ENCODE data around the gene ZCCHC10.
"Not testable (repeated sequence)": the region's sequence is repeated elsewhere in the genome, so short reads cannot be mapped to it uniquely, and the experiment has no call there.

The ZCCHC10 gene

GRCh38 chr5:132972436-132972828 lies 53.9 kb downstream of the ZCCHC10 start:
- not testable (repeated sequence) for H3K4me1 Mint-ChIP-seq (ENCODE audit: low read depth); H3K27ac Mint-ChIP-seq; H3K27me3 Mint-ChIP-seq (ENCODE audit: low read depth); H3K36me3 Mint-ChIP-seq (ENCODE audit: low read depth); H3K4me3 Mint-ChIP-seq; H3K9me3 Mint-ChIP-seq

DNA sequence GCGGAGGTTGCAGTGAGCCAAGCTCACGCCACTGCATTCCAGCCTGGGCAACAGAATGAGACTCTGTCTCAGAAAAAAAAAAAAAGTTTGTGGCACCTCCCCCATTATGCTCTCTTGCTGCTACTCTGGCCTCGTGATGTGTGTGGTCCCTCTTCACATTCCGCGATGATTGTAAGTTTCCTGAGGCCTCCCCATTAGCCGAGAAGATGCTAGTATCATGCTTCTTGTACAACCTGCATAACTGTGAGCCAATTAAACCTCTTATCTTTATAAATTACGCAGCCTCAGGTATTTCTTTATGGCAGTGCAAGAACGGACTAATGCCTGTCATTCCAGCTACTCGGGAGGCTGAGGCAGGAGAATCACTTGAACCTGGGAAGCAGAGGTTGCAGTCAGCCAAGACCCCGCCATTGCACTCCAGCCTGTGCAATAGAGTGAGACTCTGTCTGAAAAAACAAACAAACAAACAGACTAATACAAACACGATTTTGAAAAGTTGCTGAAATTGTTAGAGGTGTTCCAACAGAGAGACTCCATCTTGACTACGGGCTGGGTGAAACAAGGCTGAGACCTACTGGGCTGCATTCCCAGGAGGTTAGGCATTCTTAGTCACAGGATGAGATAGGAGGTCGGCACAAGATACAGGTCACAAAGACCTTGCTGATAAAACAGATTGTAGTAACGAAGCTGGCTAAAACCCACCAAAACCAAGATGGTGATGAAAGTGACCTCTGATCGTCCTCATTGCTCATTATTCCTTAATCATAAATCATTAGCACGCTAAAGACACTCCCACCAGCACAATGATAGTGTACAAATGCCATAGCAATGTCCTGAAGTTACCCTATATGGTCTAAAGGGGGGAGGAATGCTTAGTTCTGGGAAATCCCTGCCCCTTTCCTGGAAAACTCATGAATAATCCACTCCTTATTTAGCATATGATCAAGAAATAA lies 54.6 kb downstream of the ZCCHC10 start:
- Mint-ChIP-seq H3K4me1 (ENCODE audit: low read depth) (no peaks in the 10 kb centered on the region), H3K4me3 (no peak overlapping the region), H3K27ac (no peak overlapping the region), H3K36me3 (ENCODE audit: low read depth) (no peaks in the 10 kb centered on the region), H3K27me3 (ENCODE audit: low read depth) (peaks cover 5% of the 10 kb centered on the region), H3K9me3 (peaks cover under 1% of the 10 kb centered on the region)

GRCh38 chr5:132965120-132965519 lies 61.2 kb downstream of the ZCCHC10 start:
- Mint-ChIP-seq H3K4me1 (ENCODE audit: low read depth) (peaks cover 12% of the 10 kb centered on the region), H3K4me3 (no peak overlapping the region)

GRCh38 chr5:132963171-132964104 lies 62.9 kb downstream of the ZCCHC10 start, which contains the start of gene AFF4:
AFF4 (minus strand) TSS chr5:132963634; CDS start chr5:132937189, 26,445 bp downstream.
- peak within 1 kb of the TSS; percentile 96 for H3K4me3 Mint-ChIP-seq
- H3K4me1 Mint-ChIP-seq (ENCODE audit: low read depth): peaks cover 14% of the 10 kb centered on the region

More at GRCh38 chr5:132965120-132965519, 61.2 kb downstream of the ZCCHC10 start:
- H3K27me3 Mint-ChIP-seq (ENCODE audit: low read depth): no peaks in the 10 kb centered on the region
- H3K36me3 Mint-ChIP-seq (ENCODE audit: low read depth): peaks cover 7% of the 10 kb centered on the region
- no peaks in the 10 kb centered on the region for H3K9me3 Mint-ChIP-seq
- H3K27ac Mint-ChIP-seq: no peak overlapping the region

GRCh38 chr5:132962429-132963021 lies 63.8 kb downstream of the ZCCHC10 start:
- H3K4me3 Mint-ChIP-seq: peak overlapping the region; percentile 96
- H3K27ac Mint-ChIP-seq: peak overlapping the region; percentile 98
- no peaks in the 10 kb centered on the region for H3K9me3 Mint-ChIP-seq
- no peaks in the 10 kb centered on the region for H3K27me3 Mint-ChIP-seq (ENCODE audit: low read depth)
- peaks cover 14% of the 10 kb centered on the region for H3K4me1 Mint-ChIP-seq (ENCODE audit: low read depth)
- peaks cover 11% of the 10 kb centered on the region for H3K36me3 Mint-ChIP-seq (ENCODE audit: low read depth)

More at GRCh38 chr5:132963171-132964104, 62.9 kb downstream of the ZCCHC10 start, which contains the start of gene AFF4:
- peak within 1 kb of the TSS; percentile 98 for H3K27ac Mint-ChIP-seq
- H3K9me3 Mint-ChIP-seq: no peaks in the 10 kb centered on the region
- no peaks in the 10 kb centered on the region for H3K27me3 Mint-ChIP-seq (ENCODE audit: low read depth)
- H3K36me3 Mint-ChIP-seq (ENCODE audit: low read depth): peaks cover 11% of the 10 kb centered on the region

GRCh38 chr5:132961887-132962286 lies 64.5 kb downstream of the ZCCHC10 start:
- Mint-ChIP-seq H3K27me3 (ENCODE audit: low read depth) (no peaks in the 10 kb centered on the region), H3K4me3 (peak overlapping the region; percentile 96), H3K4me1 (ENCODE audit: low read depth) (peaks cover 14% of the 10 kb centered on the region)

DNA sequence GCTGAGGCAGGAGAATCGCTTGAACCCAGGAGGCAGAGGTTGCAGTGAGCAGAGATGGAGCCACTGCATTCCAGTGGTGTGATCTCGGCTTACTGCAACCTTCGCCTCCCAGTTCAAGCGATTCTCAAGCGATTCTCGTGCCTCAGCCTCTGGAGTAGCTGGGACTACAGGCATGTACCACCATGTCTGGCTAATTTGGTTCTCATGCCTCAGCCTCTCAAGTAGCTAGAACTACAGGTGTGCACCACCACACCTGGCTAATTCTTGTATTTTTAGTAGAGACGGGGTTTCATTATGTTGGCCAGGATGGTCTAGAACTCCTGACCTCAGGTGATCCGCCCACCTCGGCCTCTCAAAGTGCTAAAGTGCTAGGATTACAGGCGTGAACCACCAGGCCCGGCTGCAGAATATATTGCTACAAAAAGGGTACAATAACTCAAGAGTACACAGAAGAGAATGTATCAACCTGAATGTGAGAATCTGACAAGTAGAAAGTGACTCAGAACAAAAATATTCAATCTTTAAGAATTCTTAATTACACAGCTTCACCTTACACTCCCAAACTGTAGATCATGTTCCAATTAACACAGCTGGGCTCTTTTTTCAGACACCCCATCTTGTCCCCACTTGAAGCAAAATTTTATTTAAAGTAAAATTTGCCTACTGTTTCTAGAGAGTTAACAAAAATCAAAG lies 65.1 kb downstream of the ZCCHC10 start:
- not testable (repeated sequence) for H3K27me3 Mint-ChIP-seq (ENCODE audit: low read depth); H3K27ac Mint-ChIP-seq; H3K9me3 Mint-ChIP-seq
- Mint-ChIP-seq H3K36me3 (ENCODE audit: low read depth) (peaks cover 11% of the 10 kb centered on the region), H3K4me3 (peak overlapping the region; percentile 96), H3K4me1 (ENCODE audit: low read depth) (peaks cover 14% of the 10 kb centered on the region)

More at GRCh38 chr5:132961887-132962286, 64.5 kb downstream of the ZCCHC10 start:
- Mint-ChIP-seq H3K9me3 (no peaks in the 10 kb centered on the region), H3K36me3 (ENCODE audit: low read depth) (peaks cover 11% of the 10 kb centered on the region), H3K27ac (peak overlapping the region; percentile 98)

- peaks cover 14% of the 10 kb centered on the region for H3K36me3 Mint-ChIP-seq (ENCODE audit: low read depth)
- not testable (repeated sequence) for H3K27me3 Mint-ChIP-seq (ENCODE audit: low read depth); H3K27ac Mint-ChIP-seq; H3K4me3 Mint-ChIP-seq; H3K9me3 Mint-ChIP-seq
- H3K4me1 Mint-ChIP-seq (ENCODE audit: low read depth): peaks cover 15% of the 10 kb centered on the region
These were observed 70.1 kb downstream of the ZCCHC10 start for GRCh38 chr5:132956166-132956799.

GRCh38 chr5:132953710-132954109 lies 72.6 kb downstream of the ZCCHC10 start:
- no peak overlapping the region for H3K27ac Mint-ChIP-seq
- H3K9me3 Mint-ChIP-seq: no peaks in the 10 kb centered on the region
- peaks cover 14% of the 10 kb centered on the region for H3K4me1 Mint-ChIP-seq (ENCODE audit: low read depth)
- no peak overlapping the region for H3K4me3 Mint-ChIP-seq
- H3K36me3 Mint-ChIP-seq (ENCODE audit: low read depth): peaks cover 12% of the 10 kb centered on the region
- H3K27me3 Mint-ChIP-seq (ENCODE audit: low read depth): no peaks in the 10 kb centered on the region

DNA sequence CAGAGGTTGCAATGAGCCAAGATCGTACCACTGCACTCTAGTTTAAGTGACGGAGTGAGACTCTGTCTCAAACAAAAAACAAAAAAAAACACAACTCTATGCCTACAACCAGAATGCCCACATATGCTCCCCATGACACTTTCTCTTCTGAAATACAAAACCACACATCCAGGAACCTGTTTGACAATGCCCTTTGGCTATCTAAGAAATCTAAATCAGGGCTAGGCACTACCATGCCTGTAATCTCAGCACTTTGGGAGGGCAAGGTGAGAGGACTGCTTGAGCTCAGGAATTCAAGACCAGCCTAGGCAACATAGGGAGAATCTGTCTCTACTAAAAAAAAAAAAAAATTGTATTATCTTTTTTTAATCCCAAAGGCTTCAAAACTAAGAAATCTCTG lies 73.5 kb downstream of the ZCCHC10 start:
- Mint-ChIP-seq H3K36me3 (ENCODE audit: low read depth) (peaks cover 12% of the 10 kb centered on the region), H3K27ac (no peak overlapping the region), H3K4me1 (ENCODE audit: low read depth) (peaks cover 14% of the 10 kb centered on the region), H3K27me3 (ENCODE audit: low read depth) (no peaks in the 10 kb centered on the region), H3K9me3 (no peaks in the 10 kb centered on the region), H3K4me3 (no peak overlapping the region)

GRCh38 chr5:132951897-132952296 lies 74.5 kb downstream of the ZCCHC10 start:
- Mint-ChIP-seq H3K4me1 (ENCODE audit: low read depth) (peaks cover 18% of the 10 kb centered on the region), H3K36me3 (ENCODE audit: low read depth) (peaks cover 12% of the 10 kb centered on the region), H3K27ac (no peak overlapping the region), H3K27me3 (ENCODE audit: low read depth) (no peaks in the 10 kb centered on the region), H3K4me3 (no peak overlapping the region), H3K9me3 (no peaks in the 10 kb centered on the region)

DNA sequence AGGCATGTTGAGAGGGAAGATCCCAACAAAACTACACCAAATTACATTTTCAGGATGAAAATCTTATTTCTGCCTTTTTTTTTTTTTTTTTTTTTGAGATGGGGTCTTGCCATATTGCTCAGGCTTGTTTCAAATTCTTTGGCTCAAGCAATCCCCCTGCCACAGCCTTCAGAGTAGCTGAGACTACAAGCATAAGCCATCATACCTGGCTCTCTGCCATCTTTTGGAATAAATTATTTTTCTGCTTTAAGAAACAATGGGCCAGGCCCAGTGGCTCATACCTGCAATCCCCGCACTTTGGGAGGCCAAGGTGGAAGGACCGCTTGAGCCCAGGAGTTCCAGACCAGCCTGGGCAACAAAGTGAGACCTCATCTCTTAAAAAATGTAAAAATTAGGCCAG lies 77.2 kb downstream of the ZCCHC10 start:
- H3K9me3 Mint-ChIP-seq: no peaks in the 10 kb centered on the region
- H3K4me3 Mint-ChIP-seq: no peak overlapping the region
- H3K36me3 Mint-ChIP-seq (ENCODE audit: low read depth): peaks cover 6% of the 10 kb centered on the region
- H3K27ac Mint-ChIP-seq: no peak overlapping the region
- H3K4me1 Mint-ChIP-seq (ENCODE audit: low read depth): peaks cover 22% of the 10 kb centered on the region
- no peaks in the 10 kb centered on the region for H3K27me3 Mint-ChIP-seq (ENCODE audit: low read depth)

DNA sequence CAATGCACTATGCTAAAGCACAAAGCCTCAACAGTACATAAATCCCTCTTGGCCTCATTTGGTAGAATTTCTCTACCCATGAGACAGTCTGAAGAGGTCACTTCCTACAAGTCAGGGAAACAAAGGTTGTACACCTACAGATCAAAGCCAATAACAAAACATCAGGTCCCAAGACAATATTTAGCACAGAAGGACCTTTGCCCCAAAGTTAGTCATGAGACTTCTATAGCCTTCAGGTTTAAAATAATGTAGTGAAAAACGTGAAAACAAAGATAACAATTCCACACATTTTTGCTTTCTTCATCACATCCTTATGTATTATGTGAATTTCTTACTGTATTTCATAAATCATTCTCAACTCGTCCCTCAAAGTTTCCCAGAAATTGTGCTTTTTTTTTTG lies 78.7 kb downstream of the ZCCHC10 start:
- Mint-ChIP-seq H3K36me3 (ENCODE audit: low read depth) (peaks cover 4% of the 10 kb centered on the region), H3K4me1 (ENCODE audit: low read depth) (peaks cover 18% of the 10 kb centered on the region), H3K27me3 (ENCODE audit: low read depth) (no peaks in the 10 kb centered on the region), H3K27ac (no peak overlapping the region), H3K9me3 (no peaks in the 10 kb centered on the region), H3K4me3 (no peak overlapping the region)
